ENCODE results near the gene KCNE1.
A peak's percentile ranks its signal among the peaks of the same experiment; 100 is the strongest.

The KCNE1 gene

DNA sequence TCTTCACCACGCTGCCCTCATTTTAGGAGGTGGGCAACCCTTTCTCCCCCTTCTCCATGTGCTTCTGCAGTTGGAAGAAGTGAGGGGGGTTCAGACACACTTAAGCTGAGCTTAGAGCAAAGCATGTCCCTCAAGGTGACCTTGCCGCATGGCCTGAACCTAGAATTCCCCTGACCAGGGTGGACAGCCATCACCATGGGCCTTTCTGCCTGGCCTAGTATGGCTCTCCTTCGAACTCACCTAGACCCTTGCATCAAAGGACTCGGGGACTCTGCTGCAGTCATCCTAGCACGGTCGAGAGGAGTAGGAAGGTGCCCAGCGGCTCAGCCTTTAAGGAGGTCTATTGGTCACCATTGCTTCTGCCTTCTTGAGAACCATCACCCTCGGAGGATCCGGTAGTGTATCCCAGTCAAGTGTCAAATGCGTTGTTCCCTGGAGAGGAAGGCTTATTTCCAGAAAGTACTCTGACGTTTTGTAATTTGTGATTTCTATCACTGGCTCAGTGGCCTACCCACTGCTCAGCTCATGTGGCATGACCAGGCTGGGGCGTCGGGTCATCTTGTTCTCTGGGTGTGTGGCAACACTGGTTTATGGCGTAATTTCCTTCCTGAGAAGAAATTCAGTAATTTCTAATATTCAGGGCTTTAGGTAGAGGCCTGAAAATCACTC is at the start of gene KCNE1:
Gene KCNE1, minus strand, starts transcription at position 424 of the 669 bp plus-strand sequence. CDS start 62,576 bp downstream, outside the sequence.
- ATAC-seq (ENCODE audit: low read depth), result peak; percentile 54; the same call in 1 of the 3 replicates

DNA sequence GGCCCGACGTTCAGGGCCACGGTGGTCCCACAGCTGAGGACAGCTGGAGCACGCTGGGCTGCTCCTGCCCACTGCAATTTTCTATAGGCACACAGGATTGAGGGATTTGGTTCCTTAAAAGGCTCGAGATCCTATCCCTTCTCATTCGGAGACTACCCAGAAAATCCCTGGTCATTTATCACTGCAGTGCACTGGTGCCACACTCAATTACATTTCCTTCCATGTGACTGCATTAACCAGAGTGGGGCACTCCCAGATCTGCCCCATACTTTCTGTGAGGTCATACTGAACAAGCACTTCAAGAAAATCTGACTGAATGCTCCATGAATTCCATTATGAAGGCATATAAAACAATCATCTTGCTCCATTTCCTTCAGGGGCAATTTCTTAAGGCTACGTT is 49.8 kb upstream of the KCNE1 start:
- no peaks in the 10 kb centered on the region for H3K36me3 ChIP-seq (ENCODE audit: low read depth)
- DNase-seq (ENCODE audit: low spot score) (no peak), ATAC-seq (ENCODE audit: low read depth) (no peak)
- H3K4me1 ChIP-seq (ENCODE audit: insufficient read depth, poor library complexity, severe bottlenecking), result peaks cover 12% of the 10 kb centered on the region
- no peak overlapping the region for H3K4me3 ChIP-seq (ENCODE audit: severe bottlenecking)
- H3K27me3 ChIP-seq (ENCODE audit: insufficient read depth, poor library complexity, severe bottlenecking), result no peaks in the 10 kb centered on the region
- TF ChIP-seq, protein P1, sequence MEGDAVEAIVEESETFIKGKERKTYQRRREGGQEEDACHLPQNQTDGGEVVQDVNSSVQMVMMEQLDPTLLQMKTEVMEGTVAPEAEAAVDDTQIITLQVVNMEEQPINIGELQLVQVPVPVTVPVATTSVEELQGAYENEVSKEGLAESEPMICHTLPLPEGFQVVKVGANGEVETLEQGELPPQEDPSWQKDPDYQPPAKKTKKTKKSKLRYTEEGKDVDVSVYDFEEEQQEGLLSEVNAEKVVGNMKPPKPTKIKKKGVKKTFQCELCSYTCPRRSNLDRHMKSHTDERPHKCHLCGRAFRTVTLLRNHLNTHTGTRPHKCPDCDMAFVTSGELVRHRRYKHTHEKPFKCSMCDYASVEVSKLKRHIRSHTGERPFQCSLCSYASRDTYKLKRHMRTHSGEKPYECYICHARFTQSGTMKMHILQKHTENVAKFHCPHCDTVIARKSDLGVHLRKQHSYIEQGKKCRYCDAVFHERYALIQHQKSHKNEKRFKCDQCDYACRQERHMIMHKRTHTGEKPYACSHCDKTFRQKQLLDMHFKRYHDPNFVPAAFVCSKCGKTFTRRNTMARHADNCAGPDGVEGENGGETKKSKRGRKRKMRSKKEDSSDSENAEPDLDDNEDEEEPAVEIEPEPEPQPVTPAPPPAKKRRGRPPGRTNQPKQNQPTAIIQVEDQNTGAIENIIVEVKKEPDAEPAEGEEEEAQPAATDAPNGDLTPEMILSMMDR (IDR thresholded peaks at IDR 0.05; ENCODE audit: poor library complexity, severe bottlenecking), result no peak
- no peaks in the 10 kb centered on the region for H3K9me3 ChIP-seq (ENCODE audit: severe bottlenecking)
- H3K27ac ChIP-seq (ENCODE audit: poor library complexity, severe bottlenecking), result no peak overlapping the region

More for the DNA sequence above, at the start of gene KCNE1:
- TF ChIP-seq, protein P1 (IDR thresholded peaks at IDR 0.05; ENCODE audit: poor library complexity, severe bottlenecking), result no peak
- Histone ChIP-seq H3K4me1 (ENCODE audit: insufficient read depth, poor library complexity, severe bottlenecking) (no peaks in the 10 kb centered on the region), H3K4me3 (ENCODE audit: severe bottlenecking) (no peak within 1 kb of the TSS), H3K27me3 (ENCODE audit: insufficient read depth, poor library complexity, severe bottlenecking) (no peaks in the 10 kb centered on the region), H3K9me3 (ENCODE audit: severe bottlenecking) (no peaks in the 10 kb centered on the region), H3K36me3 (ENCODE audit: low read depth) (no peaks in the 10 kb centered on the region; the same call in 1 of the 2 replicates), H3K27ac (ENCODE audit: poor library complexity, severe bottlenecking) (no peak within 1 kb of the TSS)
- no peak for DNase-seq (ENCODE audit: low spot score)

GRCh38 chr21:34560609-34561008 is 48.6 kb upstream of the KCNE1 start:
- H3K4me1 ChIP-seq (ENCODE audit: insufficient read depth, poor library complexity, severe bottlenecking), result peaks cover 12% of the 10 kb centered on the region
- no peak for ATAC-seq (ENCODE audit: low read depth)
- DNase-seq (ENCODE audit: low spot score), result no peak
- TF ChIP-seq, protein P1 (IDR thresholded peaks at IDR 0.05; ENCODE audit: poor library complexity, severe bottlenecking), result no peak
- H3K9me3 ChIP-seq (ENCODE audit: severe bottlenecking), result no peaks in the 10 kb centered on the region
- no peaks in the 10 kb centered on the region for H3K36me3 ChIP-seq (ENCODE audit: low read depth)
- no peaks in the 10 kb centered on the region for H3K27me3 ChIP-seq (ENCODE audit: insufficient read depth, poor library complexity, severe bottlenecking)
- no peak overlapping the region for H3K27ac ChIP-seq (ENCODE audit: poor library complexity, severe bottlenecking)
- no peak overlapping the region for H3K4me3 ChIP-seq (ENCODE audit: severe bottlenecking)

- no peak for ATAC-seq (ENCODE audit: low read depth)
- TF ChIP-seq, protein P1 (IDR thresholded peaks at IDR 0.05; ENCODE audit: poor library complexity, severe bottlenecking), result no peak
Observed at GRCh38 chr21:34560021-34560420, 48.0 kb upstream of the KCNE1 start.

DNA sequence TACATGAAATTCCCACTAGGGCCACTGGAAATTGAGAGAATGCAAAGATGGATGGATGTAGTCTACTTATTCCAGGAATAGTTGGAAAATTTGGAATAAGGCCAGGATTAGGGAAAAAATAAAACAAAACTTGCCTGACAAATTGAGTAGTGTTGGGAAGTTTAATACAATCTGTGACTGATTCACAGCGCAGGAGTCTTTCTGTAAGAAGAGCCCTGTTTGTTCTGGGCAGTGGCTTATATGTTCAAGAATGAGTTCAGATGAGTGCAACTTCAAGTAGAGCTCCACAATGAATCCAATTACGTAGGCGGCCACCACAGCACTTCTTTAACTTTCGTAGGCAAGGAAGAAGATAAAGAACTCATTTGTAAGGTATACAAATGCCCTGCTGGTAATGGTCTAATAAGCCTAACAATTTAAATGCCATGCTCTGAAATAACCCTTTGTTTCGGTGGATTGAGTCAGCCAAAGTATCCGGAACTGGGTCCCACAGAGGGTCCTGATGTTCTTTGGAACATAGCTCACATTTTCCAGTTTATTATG is 47.1 kb upstream of the KCNE1 start:
- TF ChIP-seq, protein P1 (IDR thresholded peaks at IDR 0.05; ENCODE audit: poor library complexity, severe bottlenecking), result no peak
- Histone ChIP-seq H3K36me3 (ENCODE audit: low read depth) (no peaks in the 10 kb centered on the region), H3K4me1 (ENCODE audit: insufficient read depth, poor library complexity, severe bottlenecking) (peaks cover 12% of the 10 kb centered on the region), H3K27ac (ENCODE audit: poor library complexity, severe bottlenecking) (no peak overlapping the region), H3K27me3 (ENCODE audit: insufficient read depth, poor library complexity, severe bottlenecking) (no peaks in the 10 kb centered on the region), H3K9me3 (ENCODE audit: severe bottlenecking) (no peaks in the 10 kb centered on the region), H3K4me3 (ENCODE audit: severe bottlenecking) (no peak overlapping the region)
- ATAC-seq (ENCODE audit: low read depth), result no peak
- DNase-seq (ENCODE audit: low spot score), result no peak

More at GRCh38 chr21:34560021-34560420, 48.0 kb upstream of the KCNE1 start:
- Histone ChIP-seq H3K36me3 (ENCODE audit: low read depth) (no peaks in the 10 kb centered on the region), H3K9me3 (ENCODE audit: severe bottlenecking) (no peaks in the 10 kb centered on the region), H3K4me3 (ENCODE audit: severe bottlenecking) (no peak overlapping the region), H3K27me3 (ENCODE audit: insufficient read depth, poor library complexity, severe bottlenecking) (no peaks in the 10 kb centered on the region), H3K27ac (ENCODE audit: poor library complexity, severe bottlenecking) (no peak overlapping the region), H3K4me1 (ENCODE audit: insufficient read depth, poor library complexity, severe bottlenecking) (peaks cover 12% of the 10 kb centered on the region)
- no peak for DNase-seq (ENCODE audit: low spot score)

Data from RWPE2 (cell line).